CD14-positive monocyte (primary cell): ENCODE measurements around the gene BBS10. TPM values are rescaled to one million over a fixed set of nuclear protein-coding genes. Genes with fewer than 3 reads are reported as not detected.

Experiments
- DNase-seq, 3 donors: peaks; one replicate each; pipeline ENCODE4 v3.0.0-alpha.2; 2011 to 2022
- H2AFZ ChIP-seq: 2 replicates; pipeline ENCODE4 v1.6.0; 2012; ENCODE audit warnings: mild to moderate bottlenecking, low read depth, low read length, inconsistent platforms; ENCODE audit not compliant: insufficient read depth, poor library complexity, severe bottlenecking
- H3K27ac ChIP-seq, 2 donors: 1 replicate in 1 of 2; 2 replicates in 1 of 2; pipeline ENCODE4 v1.5.1; 2012 to 2013; ENCODE audit warnings: low read length in 2 of 2, control low read depth in 1 of 2, inconsistent platforms in 1 of 2, low read depth in 1 of 2, mild to moderate bottlenecking in 1 of 2
- H3K27me3 ChIP-seq, 2 donors: one replicate each; pipeline versions ENCODE4 v1.6.0 to v1.6.1; 2011 to 2013; ENCODE audit warnings: low read length in 2 of 2; ENCODE audit not compliant: control insufficient read depth in 2 of 2, insufficient read depth in 2 of 2
- H3K36me3 ChIP-seq, 2 donors: replicated peaks in 1 of 2; 1 replicate in 1 of 2; 2 replicates in 1 of 2; pipeline versions ENCODE4 v1.5.1 to v1.6.1; 2012 to 2013; ENCODE audit warnings: low read length in 2 of 2, control low read depth in 1 of 2, inconsistent platforms in 1 of 2, mild to moderate bottlenecking in 1 of 2; ENCODE audit not compliant: insufficient read depth in 2 of 2, control insufficient read depth in 1 of 2
- H3K4me1 ChIP-seq, 2 donors: 1 replicate in 1 of 2; 2 replicates in 1 of 2; pipeline versions ENCODE4 v1.5.1 to v1.6.1; 2012 to 2013; ENCODE audit warnings: low read length in 2 of 2, control low read depth in 1 of 2, inconsistent platforms in 1 of 2, mild to moderate bottlenecking in 1 of 2, moderate library complexity in 1 of 2; ENCODE audit not compliant: insufficient read depth in 2 of 2, control insufficient read depth in 1 of 2
- H3K4me2 ChIP-seq: replicated peaks from 2 replicates; pipeline ENCODE3; 2012; ENCODE audit warnings: low read length, moderate library complexity, mild to moderate bottlenecking; ENCODE audit not compliant: poor library complexity, severe bottlenecking; ENCODE audit errors: extremely low read depth
- H3K4me3 ChIP-seq, 3 experiments: fragments of 200-600 bp in 1 of 3; sonication (generic) in 1 of 3; replicated peaks in 1 of 3; 1 replicate in 2 of 3; 2 replicates in 1 of 3; pipeline ENCODE4 v1.5.1; 2011 to 2013; ENCODE audit warnings: low read length in 3 of 3, mild to moderate bottlenecking in 3 of 3, control low read depth in 2 of 3, low read depth in 2 of 3, inconsistent platforms in 1 of 3, moderate library complexity in 1 of 3
- H3K79me2 ChIP-seq: 2 replicates; pipeline ENCODE4 v1.6.0; 2012; ENCODE audit warnings: mild to moderate bottlenecking, control low read depth, inconsistent platforms, low read length, moderate library complexity; ENCODE audit not compliant: insufficient read depth
- H3K9ac ChIP-seq: 2 replicates; pipeline ENCODE4 v1.6.0; 2017; ENCODE audit warnings: low read length, mild to moderate bottlenecking; ENCODE audit not compliant: insufficient read depth, poor library complexity, severe bottlenecking
- H3K9me3 ChIP-seq, 2 donors: replicated peaks in 1 of 2; 1 replicate in 1 of 2; 2 replicates in 1 of 2; pipeline versions ENCODE4 v1.5.1 to v1.6.1; 2012 to 2013; ENCODE audit warnings: low read length in 2 of 2, control low read depth in 1 of 2; ENCODE audit not compliant: control insufficient read depth in 1 of 2, insufficient read depth in 1 of 2
- H4K20me1 ChIP-seq: 2 replicates; pipeline ENCODE4 v1.6.0; 2012; ENCODE audit warnings: mild to moderate bottlenecking, low read length, control low read depth, moderate library complexity; ENCODE audit not compliant: insufficient read depth
- H3K27ac Mint-ChIP-seq, 7 donors: one replicate each; pipeline ENCODE4 v1.8.0; 2020; ENCODE audit warnings: mild to moderate bottlenecking in 7 of 7, mixed read lengths in 7 of 7, moderate library complexity in 6 of 7, inconsistent platforms in 2 of 7
- H3K27me3 Mint-ChIP-seq, 3 donors: one replicate each; pipeline ENCODE4 v1.8.0; 2021 to 2022; ENCODE audit warnings: low read depth in 3 of 3, mild to moderate bottlenecking in 3 of 3, mixed read lengths in 3 of 3, moderate library complexity in 3 of 3, inconsistent platforms in 1 of 3
- H3K36me3 Mint-ChIP-seq, 2 donors: one replicate each; pipeline ENCODE4 v1.8.0; 2020; ENCODE audit warnings: mixed read lengths in 2 of 2, inconsistent platforms in 1 of 2, mild to moderate bottlenecking in 1 of 2
- H3K4me1 Mint-ChIP-seq: one replicate; pipeline ENCODE4 v1.8.0; 2020; ENCODE audit warnings: mild to moderate bottlenecking, mixed read lengths
- H3K4me3 Mint-ChIP-seq, 2 donors: one replicate each; pipeline ENCODE4 v1.8.0; 2020; ENCODE audit warnings: mild to moderate bottlenecking in 2 of 2, mixed read lengths in 2 of 2, moderate library complexity in 1 of 2
- H3K9me3 Mint-ChIP-seq, 7 donors: one replicate each; pipeline ENCODE4 v1.8.0; 2020 to 2022; ENCODE audit warnings: mixed read lengths in 7 of 7, mild to moderate bottlenecking in 6 of 7, moderate library complexity in 6 of 7, inconsistent platforms in 2 of 7
- WGBS: methylation state at CpG from one replicate; pipeline ENCODE4 v1.1.5; 2013; ENCODE audit warnings: missing lambda C conversion rate; ENCODE audit not compliant: insufficient coverage; 5-methylcytosine and 5-hydroxymethylcytosine counted together
- intact Hi-C, 2 donors: fragments of 100-400 bp; cut with micrococcal nuclease; formaldehyde crosslinking; loops; one replicate each; pipeline versions ENCODE4 v1.15.0 to v1.15.1; 2023
- polyA plus RNA-seq, 3 donors: library from polyadenylated mRNA; depleted of rRNA in 1 of 3; unstranded in 2 of 3; stranded (reverse) in 1 of 3; fragments of 300-500 nt in 2 of 3; fragments of >200 nt in 1 of 3; fragmentation: Illumina TruSeq in 2 of 3; gene quantifications; 1 replicate in 2 of 3; 2 replicates in 1 of 3; pipeline ENCODE4 v1.2.3, GENCODE V29; 2012 to 2021
- small RNA-seq: library from RNA; depleted of rRNA; stranded (forward); fragments of <200 nt; gene quantifications from one replicate; pipeline ENCODE3, GENCODE V24; 2012; ENCODE audit warnings: low read depth; ENCODE audit not compliant: insufficient read length
- TF ChIP-seq, protein P1 (sequence below): fragments of 200-600 bp; IDR thresholded peaks from one replicate; pipeline ENCODE4 v1.8.0; 2022; ENCODE audit warnings: antibody characterized with exemption, mild to moderate bottlenecking

BBS10 gene
- polyA plus RNA-seq, 3 donors: 1.4 to 2.6 (median 1.8) TPM

DNA sequence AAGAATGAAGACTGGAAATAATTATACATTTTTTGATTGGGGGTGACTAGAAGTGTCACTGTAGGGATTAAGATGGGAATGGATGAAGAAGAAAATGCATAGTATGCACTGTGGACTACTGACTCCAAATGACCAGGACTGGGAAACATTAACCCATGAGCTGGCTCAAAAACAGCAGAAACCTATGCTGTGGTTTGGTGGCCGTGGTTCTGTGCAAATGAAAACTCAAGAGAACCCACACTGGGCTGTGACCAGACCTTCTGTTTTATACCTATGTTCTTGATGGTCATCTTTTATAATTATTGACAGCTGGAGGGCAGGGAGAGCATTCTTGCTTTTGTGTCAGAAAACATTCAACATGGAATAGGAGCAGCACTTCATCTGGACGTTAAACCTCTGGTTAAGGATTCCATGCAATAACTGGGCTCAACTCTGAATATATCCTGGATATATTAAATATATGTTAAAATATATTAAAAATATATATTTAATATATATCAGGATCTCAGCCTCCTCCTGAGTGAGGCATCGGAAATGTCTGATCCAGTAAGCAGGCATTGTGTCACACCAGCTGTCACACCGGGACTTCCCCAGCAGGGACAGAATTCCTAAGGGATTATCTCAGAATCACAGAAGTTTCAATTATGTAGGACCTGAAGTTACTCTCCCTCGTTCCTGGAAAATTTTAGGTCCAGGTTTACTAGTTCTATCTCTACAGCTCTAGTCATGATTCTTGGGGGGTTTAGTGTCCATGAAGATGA is 48.5 kb downstream of the BBS10 start:
- Mint-ChIP-seq H3K36me3 (no peaks in the 10 kb centered on the region), H3K4me1 (no peaks in the 10 kb centered on the region), H3K9me3 (peaks cover 0 to 3% (median 0%) of the 10 kb centered on the region in 7 donors), H3K4me3 (no peak overlapping the region), H3K27me3 (peaks cover 0 to 1% (median 0%) of the 10 kb centered on the region in 3 donors), H3K27ac (no peak overlapping the region)
- TF ChIP-seq, protein P1, sequence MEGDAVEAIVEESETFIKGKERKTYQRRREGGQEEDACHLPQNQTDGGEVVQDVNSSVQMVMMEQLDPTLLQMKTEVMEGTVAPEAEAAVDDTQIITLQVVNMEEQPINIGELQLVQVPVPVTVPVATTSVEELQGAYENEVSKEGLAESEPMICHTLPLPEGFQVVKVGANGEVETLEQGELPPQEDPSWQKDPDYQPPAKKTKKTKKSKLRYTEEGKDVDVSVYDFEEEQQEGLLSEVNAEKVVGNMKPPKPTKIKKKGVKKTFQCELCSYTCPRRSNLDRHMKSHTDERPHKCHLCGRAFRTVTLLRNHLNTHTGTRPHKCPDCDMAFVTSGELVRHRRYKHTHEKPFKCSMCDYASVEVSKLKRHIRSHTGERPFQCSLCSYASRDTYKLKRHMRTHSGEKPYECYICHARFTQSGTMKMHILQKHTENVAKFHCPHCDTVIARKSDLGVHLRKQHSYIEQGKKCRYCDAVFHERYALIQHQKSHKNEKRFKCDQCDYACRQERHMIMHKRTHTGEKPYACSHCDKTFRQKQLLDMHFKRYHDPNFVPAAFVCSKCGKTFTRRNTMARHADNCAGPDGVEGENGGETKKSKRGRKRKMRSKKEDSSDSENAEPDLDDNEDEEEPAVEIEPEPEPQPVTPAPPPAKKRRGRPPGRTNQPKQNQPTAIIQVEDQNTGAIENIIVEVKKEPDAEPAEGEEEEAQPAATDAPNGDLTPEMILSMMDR: no peak
- H3K4me2 ChIP-seq: no peak overlapping the region
- no peaks in the 10 kb centered on the region for H3K36me3 ChIP-seq
- WGBS: 100% methylated on average over 1 of the region's 5 CpGs
- H3K9me3 ChIP-seq: no peaks in the 10 kb centered on the region
- H3K4me1 ChIP-seq: no peaks in the 10 kb centered on the region
- H3K27ac ChIP-seq: no peak overlapping the region
- H3K79me2 ChIP-seq: no peaks in the 10 kb centered on the region
- H3K27me3 ChIP-seq: no peaks in the 10 kb centered on the region
- H2AFZ ChIP-seq: no peak overlapping the region
- intact Hi-C loops: no loop called here
- no peak for DNase-seq
- H3K4me3 ChIP-seq: no peak overlapping the region
- no peaks in the 10 kb centered on the region for H4K20me1 ChIP-seq
- no peak overlapping the region for H3K9ac ChIP-seq

Small RNAs within 50 kb of the gene (small RNA-seq; reads per million reads assigned to genes)
- gene RN7SKP172: not detected

Other genes starting within 250 kb of the BBS10 start
- 100 to 1,000 TPM in 2 of 3 donors, 10 to 100 TPM in 1; 25.3 to 167 (median 147) TPM for gene OSBPL8, start 211.4 kb upstream of the BBS10 start, polyA plus RNA-seq